Stimulated activated CD8-positive, alpha-beta memory T cell treated with anti-CD3 and anti-CD28 coated beads, Interleukin-12 subunit alpha, Interleukin-12 subunit beta, amount 100 ng/mL, for 4 hours (primary cell): Measurements from ENCODE around the gene OR2L8.

Source experiments
- DNase-seq: peaks from one replicate; pipeline ENCODE4 v3.0.0-alpha.2; 2020; ENCODE audit warnings: low read depth

The OR2L8 gene

DNA sequence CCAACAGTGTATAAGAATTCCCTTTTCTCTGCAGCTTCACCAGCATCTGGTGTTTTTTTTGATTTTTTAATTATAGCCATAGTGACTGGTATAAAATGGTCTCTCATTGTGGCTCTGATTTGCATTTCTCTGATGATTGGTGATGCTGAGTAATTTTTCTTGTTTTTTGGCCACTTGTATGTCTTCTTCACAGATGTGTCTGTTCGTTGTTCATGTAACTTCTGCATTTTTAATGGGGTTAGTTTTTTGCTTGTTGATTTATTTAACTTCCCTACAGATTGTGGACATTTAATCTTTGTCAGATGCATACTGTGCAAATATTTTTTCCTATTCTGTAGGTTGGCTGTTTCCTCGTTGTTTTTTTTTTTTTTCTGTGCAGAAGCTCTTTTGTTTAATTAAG, 44.3 kb downstream of the OR2L8 start:
- no peak for DNase-seq

DNA sequence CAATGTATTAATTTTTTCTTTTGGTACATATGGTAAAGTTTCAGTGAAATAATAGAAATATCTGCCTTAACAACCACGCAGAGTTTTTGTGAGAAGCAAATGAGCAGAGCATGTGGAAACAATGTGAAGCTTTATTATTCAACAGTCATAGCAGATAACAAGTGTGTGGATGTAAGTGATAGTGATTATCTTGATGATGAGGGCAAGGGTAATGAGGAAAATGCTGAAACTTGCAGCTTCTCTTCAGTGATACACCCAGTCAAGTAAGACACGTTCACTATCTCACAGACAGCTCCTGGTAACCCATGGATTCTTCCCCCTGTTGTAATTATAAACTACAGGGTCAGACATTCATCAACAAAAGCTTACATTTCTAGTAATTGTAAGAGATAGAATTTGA, 50.2 kb downstream of the OR2L8 start:
- DNase-seq: no peak
